GM18526 (cell line): ENCODE data around the gene COL26A1.

ENCODE experiments used
- POLR2A ChIP-seq: IDR thresholded peaks from 3 replicates; pipeline ENCODE4 v1.6.1; 2011; ENCODE audit not compliant: insufficient read length; ENCODE audit errors: extremely low read depth

COL26A1 gene

DNA sequence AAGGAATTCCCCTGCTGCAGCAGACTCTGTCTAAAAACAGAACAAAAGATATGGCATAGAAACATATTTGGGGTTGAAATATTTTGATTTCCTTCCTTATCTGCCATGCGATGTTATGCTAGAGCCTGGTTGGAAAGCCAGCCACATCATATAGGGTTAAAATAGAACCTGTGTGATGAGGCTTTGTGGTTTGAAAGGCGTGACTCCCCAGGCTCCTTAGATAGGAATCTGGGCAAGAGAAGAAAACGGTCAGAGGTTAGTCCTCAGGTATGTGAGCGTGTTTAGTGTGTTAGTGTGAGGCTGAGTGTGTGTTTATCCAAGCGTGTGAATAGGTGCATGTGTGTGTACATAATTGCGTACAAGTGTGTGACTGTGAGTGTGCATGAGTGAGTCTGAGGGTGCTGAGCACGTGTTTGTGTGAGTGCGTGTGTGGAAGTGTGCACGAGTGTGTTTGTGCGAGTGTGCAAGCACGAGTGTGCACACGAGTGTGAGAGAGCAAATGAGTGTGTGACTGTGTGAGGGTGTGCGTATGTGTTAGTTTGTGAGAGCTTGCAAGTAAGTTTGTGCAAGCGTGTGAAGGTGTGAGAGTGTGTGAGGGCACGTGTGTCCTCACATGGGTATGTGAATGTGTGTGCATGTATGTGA, 79.9 kb downstream of the COL26A1 start:
- no peak for TF ChIP-seq POLR2A

GRCh38 chr7:101450064-101450463, 87.4 kb downstream of the COL26A1 start:
- TF ChIP-seq POLR2A, result no peak

GRCh38 chr7:101453617-101454016, 90.9 kb downstream of the COL26A1 start:
- TF ChIP-seq POLR2A, result no peak

DNA sequence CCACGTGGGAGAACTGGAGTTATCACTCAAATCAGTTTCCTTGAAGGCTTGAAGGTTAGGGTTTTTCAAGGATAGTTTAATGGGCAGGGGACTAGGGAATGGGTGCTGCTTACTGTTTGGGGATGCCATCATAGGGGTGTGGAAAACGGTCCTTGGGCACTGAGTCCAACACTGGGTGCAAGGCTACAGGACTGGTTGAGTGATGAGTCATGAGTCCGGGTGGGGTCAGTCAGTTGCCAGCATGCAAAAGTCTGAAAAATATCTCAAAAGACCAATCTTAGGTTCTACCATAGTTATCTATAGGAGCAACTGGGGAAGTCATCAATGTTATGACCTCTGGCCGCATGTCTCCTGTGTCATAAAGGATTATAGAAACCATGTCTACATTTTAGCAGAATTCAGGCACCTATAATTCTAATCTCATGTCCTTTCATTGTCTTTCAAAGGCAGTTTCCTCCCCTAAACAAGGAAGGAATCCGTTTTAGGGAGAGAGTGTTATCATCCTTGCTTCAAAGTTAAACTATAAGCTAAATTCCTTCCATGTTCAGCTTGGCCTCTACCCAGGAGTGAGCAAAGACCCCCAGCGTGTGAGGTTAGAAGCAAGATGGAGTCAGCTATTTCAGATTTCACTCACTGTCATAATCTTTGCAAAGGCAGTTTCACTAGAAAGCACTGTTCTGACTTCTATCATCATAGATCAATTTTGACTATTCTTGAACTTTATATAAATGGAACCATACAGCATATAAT, 94.5 kb downstream of the COL26A1 start:
- TF ChIP-seq POLR2A, result no peak

- TF ChIP-seq POLR2A, result no peak
These were observed 102.5 kb downstream of the COL26A1 start for GRCh38 chr7:101465131-101465530.

DNA sequence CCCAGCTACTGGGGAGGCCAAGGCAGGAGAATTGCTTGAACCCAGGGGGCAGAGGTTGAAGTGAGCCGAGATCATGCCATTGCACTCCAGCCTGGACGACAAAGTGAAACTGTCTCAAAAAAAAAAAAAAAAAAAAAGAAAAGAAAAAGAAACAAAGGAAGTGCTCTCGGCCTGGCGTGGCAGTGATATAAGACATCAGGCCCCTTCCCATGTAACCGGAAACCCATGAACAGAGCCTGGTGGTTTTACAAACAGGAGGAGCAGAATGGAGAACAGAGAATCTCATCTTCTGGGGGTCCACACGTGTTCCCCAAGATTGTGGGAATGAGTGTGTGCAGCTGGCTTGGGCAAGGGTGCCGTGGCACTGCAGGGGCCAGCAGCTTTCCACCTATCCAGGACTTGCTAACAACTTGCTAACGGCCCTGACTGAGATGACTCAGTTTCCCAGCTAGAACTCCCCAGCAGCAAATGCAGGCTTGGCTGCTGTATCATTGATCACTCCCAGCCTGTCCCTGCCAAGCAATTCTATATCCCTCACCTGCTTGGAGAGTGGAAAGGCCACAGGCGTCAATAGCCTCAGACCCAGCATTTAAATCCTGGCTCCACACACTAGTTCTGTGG, 103.0 kb downstream of the COL26A1 start:
- TF ChIP-seq POLR2A, result no peak

- no peak for TF ChIP-seq POLR2A
These were observed 104.2 kb downstream of the COL26A1 start for GRCh38 chr7:101466871-101467270.

- no peak for TF ChIP-seq POLR2A
These were observed 106.0 kb downstream of the COL26A1 start for GRCh38 chr7:101468546-101469275.

DNA sequence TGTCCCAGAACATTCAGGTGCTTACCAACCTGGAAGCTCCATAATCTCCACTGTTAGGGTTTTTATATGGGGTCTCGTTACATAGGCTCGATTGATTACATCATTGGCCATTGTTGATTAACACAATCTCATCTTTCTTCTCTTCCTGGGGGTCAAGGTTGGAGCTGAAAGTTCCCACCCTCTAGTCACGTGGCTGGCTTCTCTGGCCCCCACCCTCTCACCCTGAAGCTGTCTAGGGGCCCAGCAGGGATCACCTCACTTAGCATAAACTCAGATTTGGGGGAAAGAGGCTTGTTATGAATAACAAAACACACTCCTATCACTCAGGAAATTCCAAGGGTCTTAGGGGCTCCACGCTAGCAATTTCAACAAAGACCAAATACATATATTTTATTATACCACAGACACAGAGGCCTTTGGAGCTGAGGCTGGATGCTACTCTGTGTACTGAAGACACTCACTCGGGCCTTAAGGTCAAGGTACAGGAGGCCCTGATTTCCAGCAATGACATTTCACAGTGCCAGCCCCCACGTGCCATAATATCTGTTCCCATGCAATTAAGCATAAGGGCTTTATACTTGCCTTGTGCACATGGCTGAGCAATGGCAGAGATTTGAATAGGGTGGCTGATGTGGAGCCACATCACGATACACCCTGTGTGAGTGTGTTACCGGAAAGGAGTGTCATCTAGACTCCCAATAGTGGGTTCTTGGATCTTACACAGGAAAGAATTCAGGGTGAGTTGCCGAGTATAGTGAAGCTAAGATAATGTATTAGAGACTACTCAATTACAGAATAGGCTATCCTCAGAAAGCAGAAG, 108.2 kb downstream of the COL26A1 start:
- TF ChIP-seq POLR2A, result no peak

GRCh38 chr7:101474178-101474577, 111.5 kb downstream of the COL26A1 start:
- TF ChIP-seq POLR2A, result no peak

- TF ChIP-seq POLR2A, result no peak
These were observed 116.5 kb downstream of the COL26A1 start for GRCh38 chr7:101479217-101479616.

DNA sequence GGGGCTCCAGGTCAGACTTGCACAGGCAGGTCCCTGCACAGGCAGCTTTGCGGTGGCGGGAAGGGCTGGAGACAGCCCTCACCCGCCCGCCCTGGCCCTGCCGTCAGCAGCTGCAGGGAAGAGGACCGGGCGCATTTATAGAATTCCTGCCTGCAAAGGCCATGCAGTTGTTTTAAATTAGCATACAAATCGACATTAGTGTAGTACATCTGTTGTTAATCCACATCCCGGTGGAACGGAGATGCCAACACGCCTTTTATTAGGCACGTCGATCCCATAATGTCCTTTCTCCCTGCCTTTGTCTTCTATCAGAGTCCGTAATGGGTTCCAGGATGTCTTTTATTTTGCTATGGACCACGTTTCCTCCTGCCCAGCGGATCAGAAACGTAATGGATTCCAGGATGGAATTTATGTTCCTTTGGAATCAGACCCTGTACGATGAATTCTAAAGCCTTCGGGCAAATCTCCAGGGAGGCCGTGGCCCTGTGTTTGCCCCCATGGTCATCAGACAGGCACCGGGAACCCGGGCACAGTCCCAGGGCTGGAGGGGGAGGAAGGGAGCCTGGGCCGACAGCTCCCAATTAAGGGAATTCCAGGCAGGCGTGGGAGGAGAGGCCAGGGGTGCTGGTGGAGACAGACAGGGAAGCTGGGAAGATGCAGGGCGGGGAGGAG, 123.9 kb downstream of the COL26A1 start:
- TF ChIP-seq POLR2A, result no peak

- no peak for TF ChIP-seq POLR2A
These were observed 124.4 kb downstream of the COL26A1 start for GRCh38 chr7:101487105-101487458.

GRCh38 chr7:101487753-101488152, 125.1 kb downstream of the COL26A1 start:
- TF ChIP-seq POLR2A, result no peak
